GM18508 (cell line): ENCODE data around the gene TMEM158.

Experiments
- ATAC-seq: cut with Tn5 transposase; IDR thresholded peaks from one replicate; pipeline ENCODE4 v1.9.1; 2021; ENCODE audit warnings: moderate number of reproducible peaks; ENCODE audit not compliant: insufficient read depth, unreplicated experiment

TMEM158 gene

GRCh38 chr3:45235409-45235808, 9.3 kb upstream of the TMEM158 start:
- ATAC-seq = no peak

- ATAC-seq = no peak
Observed at GRCh38 chr3:45234250-45234649, 8.2 kb upstream of the TMEM158 start.

- ATAC-seq = no peak
Observed at GRCh38 chr3:45232521-45232920, 6.4 kb upstream of the TMEM158 start.

GRCh38 chr3:45227946-45228345, 1.9 kb upstream of the TMEM158 start:
- no peak for ATAC-seq

GRCh38 chr3:45227071-45227820, 1.2 kb upstream of the TMEM158 start:
- no peak for ATAC-seq

GRCh38 chr3:45225465-45226205, 452 bp downstream of the TMEM158 start:
- no peak for ATAC-seq

- no peak for ATAC-seq
Observed at GRCh38 chr3:45224824-45225464, 1.1 kb downstream of the TMEM158 start.

GRCh38 chr3:45223889-45224727, 2.0 kb downstream of the TMEM158 start:
- ATAC-seq = no peak

GRCh38 chr3:45219694-45220093, 6.4 kb downstream of the TMEM158 start:
- no peak for ATAC-seq

GRCh38 chr3:45218578-45219390, 7.3 kb downstream of the TMEM158 start:
- ATAC-seq = no peak

- ATAC-seq = no peak
Observed at GRCh38 chr3:45216021-45216609, 10.0 kb downstream of the TMEM158 start.

- no peak for ATAC-seq
Observed at GRCh38 chr3:45215466-45215865, 10.6 kb downstream of the TMEM158 start.

GRCh38 chr3:45214061-45214680, 11.9 kb downstream of the TMEM158 start:
- no peak for ATAC-seq

GRCh38 chr3:45212095-45212468, 14.0 kb downstream of the TMEM158 start:
- no peak for ATAC-seq

- no peak for ATAC-seq
Observed at GRCh38 chr3:45211466-45212094, 14.5 kb downstream of the TMEM158 start.

- ATAC-seq = no peak
Observed at GRCh38 chr3:45210308-45211041, 15.6 kb downstream of the TMEM158 start.

GRCh38 chr3:45209526-45209925, 16.6 kb downstream of the TMEM158 start:
- ATAC-seq = no peak

GRCh38 chr3:45208586-45208985, 17.5 kb downstream of the TMEM158 start:
- ATAC-seq = no peak
